ENCODE results near the gene MAX.

- no peak for TF ChIP-seq RFX5 (IDR thresholded peaks at IDR 0.05; ENCODE audit: low read depth, low read length)
- TF ChIP-seq, protein P1, sequence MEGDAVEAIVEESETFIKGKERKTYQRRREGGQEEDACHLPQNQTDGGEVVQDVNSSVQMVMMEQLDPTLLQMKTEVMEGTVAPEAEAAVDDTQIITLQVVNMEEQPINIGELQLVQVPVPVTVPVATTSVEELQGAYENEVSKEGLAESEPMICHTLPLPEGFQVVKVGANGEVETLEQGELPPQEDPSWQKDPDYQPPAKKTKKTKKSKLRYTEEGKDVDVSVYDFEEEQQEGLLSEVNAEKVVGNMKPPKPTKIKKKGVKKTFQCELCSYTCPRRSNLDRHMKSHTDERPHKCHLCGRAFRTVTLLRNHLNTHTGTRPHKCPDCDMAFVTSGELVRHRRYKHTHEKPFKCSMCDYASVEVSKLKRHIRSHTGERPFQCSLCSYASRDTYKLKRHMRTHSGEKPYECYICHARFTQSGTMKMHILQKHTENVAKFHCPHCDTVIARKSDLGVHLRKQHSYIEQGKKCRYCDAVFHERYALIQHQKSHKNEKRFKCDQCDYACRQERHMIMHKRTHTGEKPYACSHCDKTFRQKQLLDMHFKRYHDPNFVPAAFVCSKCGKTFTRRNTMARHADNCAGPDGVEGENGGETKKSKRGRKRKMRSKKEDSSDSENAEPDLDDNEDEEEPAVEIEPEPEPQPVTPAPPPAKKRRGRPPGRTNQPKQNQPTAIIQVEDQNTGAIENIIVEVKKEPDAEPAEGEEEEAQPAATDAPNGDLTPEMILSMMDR (conservative IDR thresholded peaks at IDR 0.05; ENCODE audit: low read depth, low read length) = no peak
- TF ChIP-seq POLR2A (IDR thresholded peaks at IDR 0.05; ENCODE audit: low read depth, low read length) = no peak
- no peak for TF ChIP-seq USF2 (IDR thresholded peaks at IDR 0.05; ENCODE audit: low read depth, low read length)
- TF ChIP-seq SMC3 (IDR thresholded peaks at IDR 0.05; ENCODE audit: low read depth, low read length) = no peak
- TF ChIP-seq RCOR1 (IDR thresholded peaks at IDR 0.05; ENCODE audit: insufficient replicate concordance, low read length) = no peak
- TF ChIP-seq BHLHE40 (IDR thresholded peaks at IDR 0.05; ENCODE audit: low read depth, low read length) = no peak
- no peak for TF ChIP-seq MXI1 (IDR thresholded peaks at IDR 0.05; ENCODE audit: borderline replicate concordance, low read depth, low read length)
- TF ChIP-seq MAFK (IDR thresholded peaks at IDR 0.05; ENCODE audit: low read depth, low read length) = no peak
Observed at GRCh38 chr14:65084554-65085505, 17.5 kb downstream of the MAX start.

Data from IMR-90 (cell line).